HG02938 (cell line): ENCODE data around the gene IAPP.
"Not testable (repeated sequence)": the region's sequence is repeated elsewhere in the genome, so short reads cannot be mapped to it uniquely, and the experiment has no call there.

Experiments
- ATAC-seq: cut with Tn5 transposase; IDR thresholded peaks from one replicate; pipeline ENCODE4 v1.9.1; 2021; ENCODE audit warnings: mild to moderate bottlenecking, moderate library complexity; ENCODE audit not compliant: unreplicated experiment

IAPP gene

GRCh38 chr12:21370845-21371449, 1.8 kb upstream of the IAPP start:
- ATAC-seq: no peak

- ATAC-seq: no peak
These were observed 6.5 kb downstream of the IAPP start for GRCh38 chr12:21379218-21379617.

GRCh38 chr12:21381320-21381719, 8.6 kb downstream of the IAPP start:
- not testable (repeated sequence) for ATAC-seq

- no peak for ATAC-seq
These were observed 11.6 kb downstream of the IAPP start for GRCh38 chr12:21384261-21384660.

- ATAC-seq: no peak
These were observed 14.5 kb downstream of the IAPP start for GRCh38 chr12:21387174-21387573.

GRCh38 chr12:21392384-21392783, 19.7 kb downstream of the IAPP start:
- no peak for ATAC-seq

- not testable (repeated sequence) for ATAC-seq
These were observed 22.3 kb downstream of the IAPP start for GRCh38 chr12:21394828-21395626.

- no peak for ATAC-seq
These were observed 40.9 kb downstream of the IAPP start for GRCh38 chr12:21413369-21414277.

GRCh38 chr12:21416511-21417121, 43.9 kb downstream of the IAPP start:
- no peak for ATAC-seq

GRCh38 chr12:21418398-21418797, 45.7 kb downstream of the IAPP start:
- ATAC-seq: not testable (repeated sequence)

GRCh38 chr12:21419009-21419699, 46.5 kb downstream of the IAPP start:
- not testable (repeated sequence) for ATAC-seq

GRCh38 chr12:21428241-21428640, 55.5 kb downstream of the IAPP start:
- ATAC-seq: no peak
